HL-60 (cell line): ENCODE measurements around the gene ABO.

ENCODE experiments used
- GABPA ChIP-seq: IDR thresholded peaks from 2 replicates; pipeline ENCODE4 v1.6.1; 2012; ENCODE audit warnings: low read depth
- POLR2AphosphoS5 ChIP-seq: IDR thresholded peaks from 2 replicates; pipeline ENCODE4 v1.6.1; 2012; ENCODE audit warnings: low read depth
- SPI1 ChIP-seq: IDR thresholded peaks from 2 replicates; pipeline ENCODE4 v1.6.1; 2012; ENCODE audit warnings: low read depth, mild to moderate bottlenecking, borderline replicate concordance
- TF ChIP-seq, protein P1 (sequence below): IDR thresholded peaks from one replicate; pipeline ENCODE4 v1.5.1; 2011; ENCODE audit warnings: low read length, control low read depth, inconsistent platforms; ENCODE audit not compliant: insufficient read depth
- TF ChIP-seq, protein P2 (sequence below): IDR thresholded peaks from 2 replicates; pipeline ENCODE4 v1.6.1; 2012; ENCODE audit warnings: low read depth; ENCODE audit not compliant: insufficient replicate concordance

DNA sequence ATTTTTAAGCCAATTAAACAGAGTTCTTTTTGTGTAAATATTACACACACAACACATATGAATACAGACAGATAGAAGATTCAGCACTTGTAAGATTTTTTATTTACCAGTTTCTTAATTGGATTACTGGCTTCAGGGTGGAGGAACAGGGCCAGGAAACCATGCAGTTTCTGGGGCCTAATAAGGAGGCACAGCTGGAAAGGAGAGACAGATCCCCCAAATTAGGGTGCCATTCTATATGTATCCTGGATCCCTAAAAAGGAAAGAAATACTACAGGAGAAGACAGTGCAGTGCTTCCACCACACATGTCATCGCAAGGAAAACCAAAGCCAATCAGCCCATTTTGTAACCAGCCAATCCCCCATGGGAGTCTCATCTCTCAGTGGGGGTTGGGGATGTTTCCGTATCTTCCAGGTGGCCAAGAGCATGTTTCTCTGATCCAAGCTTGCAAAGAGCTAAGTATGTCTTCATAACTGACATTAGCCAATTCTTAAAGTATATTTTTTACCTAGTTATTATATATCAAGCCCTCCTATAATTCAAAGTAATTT lies 15.8 kb upstream of the ABO start:
- TF ChIP-seq, protein P1, sequence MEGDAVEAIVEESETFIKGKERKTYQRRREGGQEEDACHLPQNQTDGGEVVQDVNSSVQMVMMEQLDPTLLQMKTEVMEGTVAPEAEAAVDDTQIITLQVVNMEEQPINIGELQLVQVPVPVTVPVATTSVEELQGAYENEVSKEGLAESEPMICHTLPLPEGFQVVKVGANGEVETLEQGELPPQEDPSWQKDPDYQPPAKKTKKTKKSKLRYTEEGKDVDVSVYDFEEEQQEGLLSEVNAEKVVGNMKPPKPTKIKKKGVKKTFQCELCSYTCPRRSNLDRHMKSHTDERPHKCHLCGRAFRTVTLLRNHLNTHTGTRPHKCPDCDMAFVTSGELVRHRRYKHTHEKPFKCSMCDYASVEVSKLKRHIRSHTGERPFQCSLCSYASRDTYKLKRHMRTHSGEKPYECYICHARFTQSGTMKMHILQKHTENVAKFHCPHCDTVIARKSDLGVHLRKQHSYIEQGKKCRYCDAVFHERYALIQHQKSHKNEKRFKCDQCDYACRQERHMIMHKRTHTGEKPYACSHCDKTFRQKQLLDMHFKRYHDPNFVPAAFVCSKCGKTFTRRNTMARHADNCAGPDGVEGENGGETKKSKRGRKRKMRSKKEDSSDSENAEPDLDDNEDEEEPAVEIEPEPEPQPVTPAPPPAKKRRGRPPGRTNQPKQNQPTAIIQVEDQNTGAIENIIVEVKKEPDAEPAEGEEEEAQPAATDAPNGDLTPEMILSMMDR: no peak
- TF ChIP-seq SPI1 (no peak), GABPA (no peak), POLR2AphosphoS5 (no peak)
- TF ChIP-seq, protein P2, sequence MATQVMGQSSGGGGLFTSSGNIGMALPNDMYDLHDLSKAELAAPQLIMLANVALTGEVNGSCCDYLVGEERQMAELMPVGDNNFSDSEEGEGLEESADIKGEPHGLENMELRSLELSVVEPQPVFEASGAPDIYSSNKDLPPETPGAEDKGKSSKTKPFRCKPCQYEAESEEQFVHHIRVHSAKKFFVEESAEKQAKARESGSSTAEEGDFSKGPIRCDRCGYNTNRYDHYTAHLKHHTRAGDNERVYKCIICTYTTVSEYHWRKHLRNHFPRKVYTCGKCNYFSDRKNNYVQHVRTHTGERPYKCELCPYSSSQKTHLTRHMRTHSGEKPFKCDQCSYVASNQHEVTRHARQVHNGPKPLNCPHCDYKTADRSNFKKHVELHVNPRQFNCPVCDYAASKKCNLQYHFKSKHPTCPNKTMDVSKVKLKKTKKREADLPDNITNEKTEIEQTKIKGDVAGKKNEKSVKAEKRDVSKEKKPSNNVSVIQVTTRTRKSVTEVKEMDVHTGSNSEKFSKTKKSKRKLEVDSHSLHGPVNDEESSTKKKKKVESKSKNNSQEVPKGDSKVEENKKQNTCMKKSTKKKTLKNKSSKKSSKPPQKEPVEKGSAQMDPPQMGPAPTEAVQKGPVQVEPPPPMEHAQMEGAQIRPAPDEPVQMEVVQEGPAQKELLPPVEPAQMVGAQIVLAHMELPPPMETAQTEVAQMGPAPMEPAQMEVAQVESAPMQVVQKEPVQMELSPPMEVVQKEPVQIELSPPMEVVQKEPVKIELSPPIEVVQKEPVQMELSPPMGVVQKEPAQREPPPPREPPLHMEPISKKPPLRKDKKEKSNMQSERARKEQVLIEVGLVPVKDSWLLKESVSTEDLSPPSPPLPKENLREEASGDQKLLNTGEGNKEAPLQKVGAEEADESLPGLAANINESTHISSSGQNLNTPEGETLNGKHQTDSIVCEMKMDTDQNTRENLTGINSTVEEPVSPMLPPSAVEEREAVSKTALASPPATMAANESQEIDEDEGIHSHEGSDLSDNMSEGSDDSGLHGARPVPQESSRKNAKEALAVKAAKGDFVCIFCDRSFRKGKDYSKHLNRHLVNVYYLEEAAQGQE: no peak
